Smooth muscle cell of the brain vasculature (primary cell): ENCODE data around the gene SPATA1.
"Not testable (repeated sequence)": the region's sequence is repeated elsewhere in the genome, so short reads cannot be mapped to it uniquely, and the experiment has no call there.

Source experiments
- DNase-seq: peaks from one replicate; pipeline ENCODE4 v3.0.0-alpha.2; 2012; ENCODE audit warnings: low read depth, low spot score

The SPATA1 gene

GRCh38 chr1:84587099-84587498 is 80.9 kb downstream of the SPATA1 start:
- no peak for DNase-seq

GRCh38 chr1:84594959-84595358 is 88.8 kb downstream of the SPATA1 start:
- not testable (repeated sequence) for DNase-seq

- DNase-seq: no peak
Measured at GRCh38 chr1:84597011-84597410, 90.8 kb downstream of the SPATA1 start.

- DNase-seq: no peak
Measured at GRCh38 chr1:84598418-84598817, 92.2 kb downstream of the SPATA1 start.

GRCh38 chr1:84598846-84599741 is 92.9 kb downstream of the SPATA1 start:
- DNase-seq: no peak

- DNase-seq: no peak
Measured at GRCh38 chr1:84600796-84601195, 94.6 kb downstream of the SPATA1 start.

GRCh38 chr1:84603223-84603622 is 97.0 kb downstream of the SPATA1 start:
- DNase-seq: no peak

GRCh38 chr1:84603941-84604830 is 98.0 kb downstream of the SPATA1 start:
- DNase-seq: no peak

- DNase-seq: no peak
Measured at GRCh38 chr1:84605157-84605556, 99.0 kb downstream of the SPATA1 start.

- no peak for DNase-seq
Measured at GRCh38 chr1:84606977-84607376, 100.8 kb downstream of the SPATA1 start.

GRCh38 chr1:84611091-84611490 is 104.9 kb downstream of the SPATA1 start:
- DNase-seq: no peak

GRCh38 chr1:84611796-84612195 is 105.6 kb downstream of the SPATA1 start:
- no peak for DNase-seq

GRCh38 chr1:84613026-84613425 is 106.8 kb downstream of the SPATA1 start:
- DNase-seq: no peak

GRCh38 chr1:84613887-84614286 is 107.7 kb downstream of the SPATA1 start:
- DNase-seq: no peak

GRCh38 chr1:84615790-84616189 is 109.6 kb downstream of the SPATA1 start:
- no peak for DNase-seq
